SK-N-DZ (cell line): ENCODE data around the gene RASAL1.

Experiments
- DNase-seq: peaks from one replicate; pipeline ENCODE4 v3.0.0-alpha.2; 2015; ENCODE audit warnings: low spot score

The RASAL1 gene

GRCh38 chr12:113075137-113075683 is 60.4 kb downstream of the RASAL1 start:
- DNase-seq: no peak

GRCh38 chr12:113073586-113073985 is 62.0 kb downstream of the RASAL1 start:
- DNase-seq: no peak

- DNase-seq: no peak
Measured at GRCh38 chr12:113072136-113072535, 63.4 kb downstream of the RASAL1 start.

GRCh38 chr12:113071135-113072112 is 64.1 kb downstream of the RASAL1 start:
- peak; percentile 28 for DNase-seq

GRCh38 chr12:113070117-113070906 is 65.2 kb downstream of the RASAL1 start:
- no peak for DNase-seq

- no peak for DNase-seq
Measured at GRCh38 chr12:113069751-113070116, 65.8 kb downstream of the RASAL1 start.

- DNase-seq: no peak
Measured at GRCh38 chr12:113069149-113069548, 66.4 kb downstream of the RASAL1 start.

GRCh38 chr12:113067987-113068935 is 67.3 kb downstream of the RASAL1 start:
- no peak for DNase-seq

GRCh38 chr12:113066813-113067400 is 68.7 kb downstream of the RASAL1 start:
- no peak for DNase-seq

- peak; percentile 25 for DNase-seq
Measured at GRCh38 chr12:113065126-113066007, 70.2 kb downstream of the RASAL1 start.

GRCh38 chr12:113064395-113065125 is 71.0 kb downstream of the RASAL1 start:
- DNase-seq: no peak

GRCh38 chr12:113063396-113064350 is 71.9 kb downstream of the RASAL1 start:
- DNase-seq: no peak

- DNase-seq: no peak
Measured at GRCh38 chr12:113062502-113063395, 72.8 kb downstream of the RASAL1 start.

- DNase-seq: no peak
Measured at GRCh38 chr12:113061061-113061694, 74.4 kb downstream of the RASAL1 start.

- no peak for DNase-seq
Measured at GRCh38 chr12:113060336-113060960, 75.1 kb downstream of the RASAL1 start.
